Left hindlimb (tissue), 1 donor: ENCODE results near the gene HIPK2.
A peak's percentile ranks its signal among the peaks of the same experiment; 100 is the strongest.

Experiments used
- DNase-seq: peaks from one replicate; pipeline ENCODE4 v3.0.0-alpha.2; 2018

The HIPK2 gene

DNA sequence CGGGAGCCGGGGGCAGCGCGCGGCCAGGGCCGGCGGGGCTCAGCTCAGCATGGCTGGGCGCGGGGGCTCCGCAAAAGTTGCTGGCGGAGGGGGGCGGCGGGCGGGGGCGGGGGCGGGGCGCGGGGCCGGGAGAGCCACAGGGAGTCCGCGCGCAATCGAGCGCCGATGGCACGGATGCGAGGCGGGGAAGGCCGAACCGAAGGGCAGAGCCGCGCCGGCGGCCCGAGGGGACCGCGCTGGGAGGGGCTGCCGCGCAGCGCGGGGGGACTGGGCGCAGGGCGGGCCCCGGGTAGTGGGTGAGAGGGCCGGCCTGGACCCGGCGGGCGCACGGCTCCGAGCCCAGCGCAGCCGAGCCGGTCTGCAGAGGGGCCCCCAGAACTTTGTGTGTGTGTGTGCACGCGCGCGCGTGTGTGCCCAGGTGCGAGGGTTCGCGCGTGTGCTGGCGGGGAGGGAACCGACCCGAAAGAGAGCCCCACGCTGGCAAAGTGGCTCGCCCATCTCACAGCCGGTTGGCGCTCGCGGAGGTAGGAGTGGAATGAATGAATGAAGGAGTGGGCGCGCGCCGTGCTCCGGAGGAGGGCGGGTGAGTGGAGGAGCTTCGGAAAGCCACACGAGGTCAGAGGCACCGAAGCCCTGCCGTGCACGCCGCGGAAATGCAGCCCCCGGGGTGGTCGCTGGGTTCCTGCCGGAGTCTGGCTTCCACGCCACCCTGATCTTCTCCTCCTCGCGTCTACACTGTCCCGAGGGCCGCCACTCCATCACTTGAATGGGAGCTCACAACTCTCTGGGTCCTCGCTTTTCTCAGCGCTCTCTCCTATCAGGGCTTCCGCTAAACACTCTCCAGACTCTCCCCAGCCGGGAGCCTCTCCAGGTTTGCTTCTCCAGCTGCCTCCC, at the start of gene HIPK2:
Gene HIPK2, minus strand, starts transcription at position 51 of the 894 bp plus-strand sequence. CDS start 375 bp downstream, outside the sequence.
- peak; percentile 91 for DNase-seq

DNA sequence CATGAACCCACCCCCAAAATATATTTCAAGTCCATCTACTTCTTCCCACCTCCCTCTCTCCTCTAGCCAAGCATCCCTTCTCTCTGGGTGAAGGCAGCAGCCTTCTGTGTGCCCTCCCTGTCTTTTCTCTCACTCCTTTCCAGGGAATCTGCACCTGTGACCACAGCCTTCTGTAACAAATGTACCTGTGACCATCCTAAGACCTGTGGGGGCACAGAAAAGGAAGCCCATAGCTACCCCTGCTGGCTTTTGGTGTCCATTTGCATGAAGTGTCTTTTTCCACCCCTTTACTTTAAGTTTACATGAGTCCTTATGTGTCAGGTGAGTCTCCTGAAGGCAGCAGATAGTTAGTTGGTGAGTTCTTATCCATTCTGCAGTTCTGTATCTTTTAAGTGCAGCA, 49.2 kb upstream of the HIPK2 start:
- no peak for DNase-seq

DNA sequence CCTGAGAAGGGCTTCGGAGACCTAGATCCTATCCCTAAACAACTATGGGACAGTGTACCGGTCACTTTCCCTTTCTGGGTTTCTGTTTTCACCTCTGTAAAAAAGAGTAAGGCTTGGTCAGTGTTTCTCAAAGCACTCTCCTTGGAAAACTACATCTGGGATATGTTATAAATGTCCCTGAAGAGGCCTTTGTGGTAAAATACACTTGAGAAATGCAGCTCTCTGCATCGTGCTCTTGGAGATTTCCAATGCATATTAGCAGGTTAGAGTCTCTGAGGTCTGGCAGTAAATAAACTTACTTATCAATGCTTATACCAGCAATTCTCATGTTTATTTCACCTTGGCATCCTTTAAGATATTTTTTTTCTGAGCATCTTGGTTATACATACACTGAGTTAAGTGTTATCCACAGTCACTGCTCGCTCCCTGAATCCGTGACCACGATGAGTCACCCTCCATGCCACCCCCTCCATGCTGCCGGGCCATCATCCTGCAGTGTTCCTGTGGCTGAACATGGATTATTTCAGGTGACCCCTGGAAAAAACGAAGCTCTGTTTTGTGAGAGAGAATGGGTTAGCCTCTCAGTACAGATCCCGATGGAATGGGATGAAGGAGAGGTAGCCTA, 48.0 kb upstream of the HIPK2 start:
- no peak for DNase-seq

DNA sequence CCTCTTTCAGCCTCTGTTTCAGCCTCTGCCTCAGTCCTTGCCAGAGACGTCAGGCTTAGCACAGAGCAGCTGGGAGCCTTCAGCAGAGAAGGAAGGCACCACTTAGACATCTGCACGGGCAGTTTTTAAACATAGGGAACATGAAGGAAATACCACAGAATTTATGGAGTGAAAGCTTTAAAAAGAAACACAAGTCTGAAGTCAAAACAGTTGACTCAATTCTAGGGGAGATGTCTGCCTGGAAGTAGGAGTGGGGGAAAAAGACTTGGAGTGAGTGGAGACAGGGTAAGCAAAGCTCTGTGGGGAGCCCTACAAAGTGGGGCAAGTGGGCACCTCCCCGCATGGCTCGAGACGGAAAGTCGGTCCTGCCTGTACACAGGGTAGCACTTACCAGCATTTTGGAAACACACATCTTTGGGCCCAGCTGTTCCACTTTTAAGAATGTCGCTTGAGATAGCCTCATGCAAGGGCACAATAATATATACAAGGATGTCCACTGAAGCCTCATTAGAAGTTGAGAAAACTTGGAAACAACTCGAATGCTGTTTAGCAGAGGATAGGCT, 46.2 kb upstream of the HIPK2 start:
- DNase-seq = no peak

DNA sequence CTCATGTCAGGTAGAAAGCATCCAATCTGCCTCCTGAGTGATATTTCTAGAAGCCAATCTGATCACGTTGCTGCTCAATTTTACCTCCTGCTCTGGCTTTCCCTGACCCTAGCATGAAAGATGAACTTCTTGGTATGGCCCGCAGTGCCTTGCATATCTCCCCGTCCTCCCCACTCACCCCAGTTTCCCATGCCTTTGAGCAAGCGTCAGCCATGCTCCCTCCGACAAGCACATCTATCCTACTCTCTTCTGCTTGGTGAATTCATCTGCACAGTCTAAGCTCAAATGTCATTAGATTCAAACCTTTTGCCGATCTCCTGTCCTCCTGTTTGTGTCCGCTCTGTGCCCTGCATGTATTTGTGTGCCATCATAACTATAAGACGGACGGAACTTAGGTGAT, 45.1 kb upstream of the HIPK2 start:
- DNase-seq = no peak

DNA sequence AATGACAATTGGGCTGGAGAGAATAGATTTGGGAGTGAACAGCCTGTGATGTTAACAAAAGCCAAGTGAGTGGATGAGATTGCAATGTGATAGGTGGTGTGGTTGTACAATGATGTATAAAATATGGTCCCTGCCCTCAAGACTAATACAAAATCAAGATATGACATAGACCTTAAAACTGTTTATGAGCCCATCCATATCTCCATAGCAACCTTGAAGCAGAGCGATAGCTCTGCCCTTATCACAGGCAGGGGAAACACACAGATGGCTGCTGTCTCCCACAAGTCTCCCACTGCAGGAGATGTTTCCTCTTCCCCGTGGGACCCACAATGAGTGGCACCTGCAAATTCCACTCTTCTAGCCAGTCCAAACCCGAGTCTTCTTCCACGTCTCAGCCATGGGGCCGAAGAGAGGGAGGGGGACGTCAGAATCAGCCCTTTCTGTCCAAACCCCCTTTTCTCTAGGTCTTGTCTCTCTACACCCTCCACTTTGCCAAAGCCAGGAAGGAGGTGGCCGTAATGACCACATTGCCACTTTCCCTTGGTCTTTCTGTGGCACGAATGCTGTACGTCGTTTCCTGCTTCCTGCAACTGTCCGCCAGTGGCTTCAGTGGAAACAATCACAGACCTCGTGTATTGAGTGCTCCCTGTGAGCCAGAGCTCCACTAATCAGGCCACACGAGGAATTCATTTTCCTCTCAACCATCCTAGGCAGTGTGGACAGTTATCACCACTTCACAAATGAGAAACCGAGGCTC, 43.7 kb upstream of the HIPK2 start:
- DNase-seq = no peak

DNA sequence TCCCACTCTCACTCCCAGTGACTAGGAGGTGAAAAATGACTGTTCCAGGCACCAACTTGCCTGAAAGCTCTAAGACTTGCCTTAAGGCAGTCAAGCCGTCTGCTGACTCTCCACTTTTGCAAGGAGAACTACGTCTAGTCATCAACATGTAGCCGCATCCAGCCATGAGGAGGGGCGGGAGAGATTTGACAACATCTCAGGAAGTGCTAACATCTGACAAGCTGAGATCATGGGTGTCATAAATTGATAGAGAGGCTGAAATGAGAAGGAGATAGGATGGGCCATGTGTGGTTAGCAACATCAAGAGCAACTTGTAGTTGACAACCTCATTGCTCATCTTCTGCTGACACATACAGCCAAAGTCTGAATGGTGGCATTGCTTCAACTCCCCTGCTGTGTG, 42.3 kb upstream of the HIPK2 start:
- DNase-seq = no peak

DNA sequence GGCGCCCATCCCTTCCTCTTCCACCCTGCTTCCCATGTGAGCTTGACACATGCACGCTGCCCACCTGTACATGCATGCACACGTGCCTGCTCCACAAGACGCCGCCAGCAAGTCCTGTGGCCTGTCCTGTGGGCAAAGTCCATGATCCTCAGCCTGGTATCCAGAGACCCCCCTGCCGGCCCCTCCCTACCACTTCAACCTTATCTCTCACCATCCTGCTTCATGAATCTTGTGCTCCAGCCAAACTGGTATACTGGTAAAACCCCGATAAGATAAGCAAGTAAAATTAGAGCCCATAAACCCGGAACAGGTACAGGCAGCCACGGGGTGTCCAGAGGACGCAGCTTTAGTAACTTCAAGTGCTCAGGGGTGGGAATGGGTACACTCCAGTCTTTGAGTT, 39.5 kb upstream of the HIPK2 start:
- no peak for DNase-seq

DNA sequence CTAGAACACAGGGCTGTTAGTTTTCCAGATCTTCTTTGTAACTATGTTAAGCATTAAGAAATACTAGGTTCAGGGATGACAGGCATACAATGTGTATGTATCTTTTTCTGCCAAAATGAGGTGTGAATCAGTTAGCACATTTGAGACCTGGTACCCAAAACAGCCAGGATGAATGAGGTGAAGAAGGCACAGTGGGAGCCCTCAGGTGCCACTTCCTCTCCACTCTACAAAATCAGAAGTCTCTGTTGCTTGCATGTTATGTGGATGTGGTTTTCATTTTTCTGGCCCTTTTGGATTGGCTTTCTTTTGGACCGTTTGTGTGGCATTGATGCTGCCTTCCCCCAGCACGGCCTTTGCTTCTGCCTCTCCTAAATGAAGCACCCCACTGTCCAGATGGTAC, 35.9 kb upstream of the HIPK2 start:
- DNase-seq = no peak

DNA sequence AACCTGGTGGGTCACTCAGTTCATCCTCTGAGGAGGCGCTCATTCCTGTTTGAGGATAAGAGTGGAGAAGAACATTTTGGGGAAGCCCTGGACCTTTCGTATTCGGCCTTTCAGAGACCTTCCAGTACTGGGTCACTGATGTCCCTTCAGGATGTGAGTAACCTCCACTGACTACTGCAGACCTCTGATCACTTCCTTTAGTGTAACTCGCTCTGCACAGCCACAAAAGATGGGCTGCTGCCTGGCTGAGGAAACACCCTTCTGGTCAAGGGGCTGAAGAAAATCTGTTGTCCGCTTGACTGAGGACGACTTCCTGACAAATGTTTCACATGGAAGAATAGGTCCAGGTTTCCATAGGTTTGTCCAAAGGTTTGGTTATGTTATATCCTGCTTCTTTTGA, 35.4 kb upstream of the HIPK2 start:
- DNase-seq = no peak

DNA sequence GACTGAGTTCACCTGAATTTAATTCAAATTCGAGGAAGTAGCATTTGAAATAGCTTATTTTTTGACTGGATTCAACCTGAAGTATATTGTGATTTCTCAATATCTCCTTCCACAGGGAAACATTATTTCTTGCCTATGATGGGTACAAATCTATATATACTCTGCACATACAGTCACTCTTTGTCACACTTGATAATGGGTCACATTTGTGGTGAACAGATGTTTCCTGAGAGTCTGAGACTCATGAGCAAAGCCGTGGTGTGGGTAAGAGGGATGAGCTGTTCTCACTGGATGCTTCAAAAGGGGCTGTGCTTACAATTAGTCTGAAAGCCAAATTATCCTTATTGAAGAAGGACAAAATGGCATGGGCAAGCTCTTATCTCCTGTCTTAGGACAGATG, 33.3 kb upstream of the HIPK2 start:
- no peak for DNase-seq

DNA sequence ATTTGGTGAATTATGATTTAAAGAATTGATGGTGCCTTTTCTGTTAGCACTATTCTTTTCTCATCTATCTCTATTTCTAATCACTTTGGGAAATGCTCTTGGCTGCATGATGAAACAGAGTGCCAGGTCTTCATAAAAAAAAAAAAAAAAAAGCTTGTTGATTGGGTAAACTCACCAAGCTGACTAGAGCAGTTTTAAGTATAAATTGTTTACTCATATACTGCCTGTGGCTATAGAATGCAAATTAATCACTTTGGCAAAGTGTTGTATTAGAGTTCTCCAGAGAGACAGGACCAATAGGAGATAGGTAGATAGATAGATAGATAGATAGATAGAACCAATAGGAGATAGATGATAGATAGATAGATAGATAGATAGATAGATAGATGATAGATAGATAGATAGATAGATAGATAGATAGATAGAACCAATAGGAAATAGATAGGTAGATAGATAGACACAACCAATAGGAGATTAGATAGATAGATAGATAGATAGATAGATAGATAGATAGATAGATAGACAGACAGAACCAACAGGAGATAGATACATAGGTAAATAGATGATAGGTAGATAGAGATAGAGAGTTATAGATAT, 31.1 kb upstream of the HIPK2 start:
- DNase-seq = no peak

DNA sequence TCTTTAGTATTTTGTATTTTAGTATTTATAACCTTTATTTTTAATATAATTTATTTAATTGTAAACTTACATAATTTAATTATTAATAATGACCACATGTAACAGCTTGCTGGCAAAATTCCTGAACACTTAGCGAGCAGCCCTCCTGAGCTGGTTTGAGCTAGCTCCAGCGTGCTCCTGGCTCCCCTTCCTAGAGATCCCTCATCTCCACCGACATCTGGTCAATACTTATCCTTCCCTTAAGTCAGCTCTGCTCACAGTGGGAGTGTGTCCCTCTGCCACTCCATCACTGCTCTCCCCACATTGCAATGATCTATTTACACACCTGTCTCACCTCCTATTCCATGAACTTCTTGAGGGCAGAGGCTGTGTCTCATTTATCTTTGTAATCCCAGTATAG, 30.6 kb upstream of the HIPK2 start:
- DNase-seq = no peak

DNA sequence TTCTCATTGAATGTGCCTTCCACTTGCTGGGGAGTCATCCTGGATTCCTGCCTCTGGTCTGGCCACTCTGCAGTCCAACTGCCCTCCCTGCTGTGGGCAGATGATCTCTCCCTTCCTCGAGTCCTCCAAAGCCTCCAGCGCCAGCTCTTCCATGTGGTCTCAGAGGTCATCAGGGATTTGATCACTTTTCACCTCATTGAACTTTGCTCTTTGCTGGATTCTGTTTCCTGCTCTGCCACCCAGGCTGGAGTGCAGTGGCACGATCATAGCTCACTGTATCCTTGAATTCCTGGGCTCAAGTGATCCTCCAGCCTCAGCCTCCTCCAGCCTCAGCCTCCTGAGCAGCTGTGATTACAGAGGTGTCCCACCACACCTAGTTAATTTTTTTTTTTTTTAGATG, 29.2 kb upstream of the HIPK2 start:
- no peak for DNase-seq

DNA sequence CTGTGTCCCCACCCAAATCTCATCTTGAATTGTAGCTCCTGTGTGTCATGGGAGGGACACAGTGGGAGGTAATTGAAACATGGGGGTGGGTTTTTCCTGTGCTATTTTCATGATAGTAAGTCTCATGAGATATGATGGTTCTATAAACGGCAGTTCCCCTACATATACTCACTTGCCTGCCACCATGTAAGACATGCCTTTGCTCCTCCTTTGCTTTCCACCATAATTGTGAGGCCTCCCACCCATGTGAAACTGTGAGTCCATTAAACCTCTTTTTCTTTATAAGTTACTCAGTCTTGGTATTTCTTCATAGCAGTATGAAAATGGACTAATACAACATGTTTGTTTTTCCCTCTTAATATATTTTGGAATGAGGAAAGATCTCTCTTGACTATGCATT, 26.8 kb upstream of the HIPK2 start:
- DNase-seq = no peak

DNA sequence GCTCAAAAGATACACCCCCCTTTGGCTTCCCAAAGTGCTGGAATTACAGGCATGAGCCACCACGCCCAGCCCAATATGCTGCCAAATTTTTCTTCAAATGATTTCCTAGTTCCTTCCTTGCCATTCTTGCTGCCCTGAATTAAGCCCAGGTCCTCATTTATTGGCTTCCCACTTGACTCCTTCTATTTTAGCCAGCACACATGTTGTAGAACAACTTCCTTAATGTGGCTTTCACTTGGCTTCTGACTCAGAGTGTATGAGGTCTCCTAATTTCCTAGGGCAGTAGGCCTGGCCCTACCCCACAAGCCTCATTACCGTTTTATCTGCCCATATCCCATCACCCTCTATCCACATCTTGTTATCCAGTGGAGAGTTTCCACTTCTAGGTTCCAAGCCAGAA, 21.8 kb upstream of the HIPK2 start:
- no peak for DNase-seq

DNA sequence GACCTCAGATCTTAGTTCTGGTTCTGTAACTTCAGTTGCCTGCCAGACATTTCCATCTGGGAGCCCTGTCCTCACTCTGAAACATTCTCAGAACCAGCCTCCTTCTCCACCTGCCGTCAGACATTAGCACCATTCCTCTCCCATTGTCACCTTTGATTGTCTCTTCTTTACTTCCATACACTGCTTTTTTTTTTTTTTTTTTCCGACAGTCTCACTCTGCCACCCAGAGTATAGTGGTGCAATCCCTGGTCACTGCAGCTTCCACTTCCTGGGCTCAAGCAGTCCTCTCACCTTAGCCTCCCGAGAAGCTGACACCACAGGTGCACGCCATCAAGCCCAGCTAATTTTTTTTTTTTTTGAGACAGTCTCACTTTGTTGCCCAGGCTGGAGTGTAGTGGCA, 21.1 kb upstream of the HIPK2 start:
- no peak for DNase-seq

DNA sequence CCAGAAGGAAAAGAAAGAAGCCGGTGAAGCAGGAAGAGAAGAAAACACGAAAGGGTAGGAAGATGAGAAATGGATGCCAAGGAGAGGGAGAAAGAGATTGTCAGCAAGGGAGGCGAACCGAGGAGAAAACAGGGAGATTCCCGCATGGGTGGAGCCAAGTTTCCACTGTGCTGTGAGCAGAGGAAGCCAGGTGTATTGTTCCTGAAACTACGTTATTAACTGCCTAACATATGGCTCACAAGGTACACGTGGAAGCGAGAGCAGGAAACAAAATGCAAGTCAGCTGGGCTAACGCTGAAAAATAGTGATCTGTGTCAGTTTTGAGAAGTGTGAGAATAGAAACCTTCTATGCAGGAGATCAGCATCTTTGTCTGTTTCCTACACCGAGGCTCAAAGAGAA, 20.4 kb upstream of the HIPK2 start:
- no peak for DNase-seq

DNA sequence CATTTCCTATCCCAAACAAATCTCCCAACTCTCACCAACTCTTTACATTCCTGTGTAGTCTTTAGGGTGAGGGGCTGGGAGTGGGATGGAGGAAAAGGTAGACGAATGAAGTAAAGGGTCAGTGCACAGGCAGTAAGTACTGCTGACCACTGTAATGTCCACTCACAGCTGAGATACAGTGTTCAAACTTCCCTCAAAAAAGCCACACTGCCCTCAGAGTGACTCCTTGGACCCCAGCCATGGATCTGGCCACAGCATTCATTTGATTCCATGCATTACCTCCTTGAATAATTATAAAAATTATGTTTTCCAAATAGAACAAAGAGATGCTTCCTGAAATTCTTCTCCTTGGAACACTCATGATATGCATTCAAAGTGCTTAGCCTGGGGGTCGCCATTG, 19.8 kb upstream of the HIPK2 start:
- DNase-seq = no peak

DNA sequence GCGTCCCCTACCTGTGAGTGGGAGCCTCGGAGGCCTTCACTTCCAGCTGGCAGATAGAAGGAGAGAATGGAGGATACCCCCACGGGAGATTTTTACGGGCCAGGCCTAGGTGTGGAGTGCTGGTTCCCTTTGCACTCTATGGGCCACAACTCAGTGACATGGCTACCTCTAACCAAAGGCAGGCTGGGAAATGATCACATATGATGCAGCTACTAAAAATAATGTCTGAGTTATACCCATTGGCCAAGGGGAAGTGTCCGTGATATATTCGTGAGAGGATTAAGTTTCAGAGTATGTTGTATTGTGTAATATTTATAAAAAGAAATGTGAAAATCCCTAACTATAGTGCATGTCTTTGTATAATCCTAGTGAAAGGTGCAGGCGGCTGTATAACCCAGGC, 13.5 kb upstream of the HIPK2 start:
- DNase-seq = no peak

DNA sequence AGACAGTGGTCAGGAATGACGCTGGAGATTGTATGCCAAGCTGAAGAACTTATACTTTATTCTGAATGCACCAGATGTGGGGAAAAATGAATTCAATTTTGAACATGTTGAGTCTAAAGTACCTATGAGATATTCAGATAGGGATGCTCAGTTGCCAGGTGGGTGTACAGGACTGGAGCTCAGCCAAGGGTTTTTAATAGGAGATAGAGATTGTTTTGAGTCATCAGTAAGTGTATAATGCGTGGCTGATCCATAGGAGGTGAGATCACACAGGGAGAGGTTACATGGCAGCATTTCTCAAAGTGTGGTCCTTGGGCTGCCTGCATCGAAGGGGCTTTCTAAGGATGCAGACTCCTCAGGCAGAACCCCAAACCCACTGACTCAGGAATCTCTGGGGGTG, 6.8 kb upstream of the HIPK2 start:
- no peak for DNase-seq

DNA sequence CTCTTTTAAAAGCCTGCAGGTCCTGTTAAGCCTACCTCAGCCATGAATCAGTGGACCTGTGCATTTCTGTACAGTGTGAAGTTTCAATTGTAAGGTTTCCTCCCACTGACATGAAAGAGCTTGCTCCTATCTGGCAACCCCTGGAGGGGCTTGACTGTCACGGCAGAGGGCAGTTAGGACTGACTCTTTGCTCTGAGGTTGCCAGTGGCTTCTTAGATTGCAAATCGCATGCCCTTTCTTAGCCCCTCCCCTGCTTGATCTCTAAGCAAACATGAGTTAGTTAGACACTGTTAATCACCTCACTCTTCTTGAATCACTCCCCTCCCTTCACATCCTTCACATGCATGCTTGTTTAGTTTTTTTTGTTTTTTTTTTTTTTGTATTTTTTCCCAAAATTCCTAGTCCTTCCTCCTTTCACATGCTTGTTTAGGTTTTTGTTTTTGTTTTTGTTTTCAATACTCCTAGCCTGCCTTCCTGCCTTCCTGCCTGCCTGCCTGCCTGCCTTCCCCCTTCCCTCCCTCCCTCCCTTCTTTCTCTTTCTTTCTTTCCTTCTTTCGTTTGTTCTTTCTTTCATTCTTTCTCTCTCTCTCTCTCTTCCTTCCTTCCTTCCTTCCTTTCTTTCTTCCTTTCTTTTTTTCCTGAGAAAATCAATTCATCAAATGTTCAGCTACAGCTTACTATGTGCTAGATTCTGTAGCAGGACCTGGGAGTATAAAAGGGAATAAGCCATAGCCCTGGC, 6.0 kb upstream of the HIPK2 start:
- no peak for DNase-seq
